ENCODE measurements around the gene GJB4.

GRCh38 chr1:34753163-34753562 is 6.4 kb upstream of the GJB4 start:
- TF ChIP-seq POLR2AphosphoS5 (IDR thresholded peaks at IDR 0.05): no peak
- TF ChIP-seq CTCF (IDR thresholded peaks at IDR 0.05): no peak
- TF ChIP-seq EP300 (IDR thresholded peaks at IDR 0.05): no peak

All from gastroesophageal sphincter (tissue), 3 donors.